Subcutaneous adipose tissue (tissue), 4 donors: ENCODE results near the gene MBD5. TPM values are rescaled to one million over a fixed set of nuclear protein-coding genes. Genes with fewer than 3 reads are reported as not detected.

Source experiments
- total RNA-seq, 4 donors: library from RNA; depleted of rRNA; stranded (reverse); fragments of >200 nt; gene quantifications; one replicate each; pipeline ENCODE4 v1.1.0, GENCODE V29; 2016
- TF ChIP-seq, protein P1 (sequence below): fragments of 450-650 bp; IDR thresholded peaks from one replicate; pipeline ENCODE4 v1.5.1; 2016; ENCODE audit warnings: low read depth, mild to moderate bottlenecking, control low read depth, antibody characterized with exemption, moderate library complexity

Gene MBD5
- total RNA-seq, 4 donors from 2014 or later: 29.4 to 35.0 (median 32.9) TPM

DNA sequence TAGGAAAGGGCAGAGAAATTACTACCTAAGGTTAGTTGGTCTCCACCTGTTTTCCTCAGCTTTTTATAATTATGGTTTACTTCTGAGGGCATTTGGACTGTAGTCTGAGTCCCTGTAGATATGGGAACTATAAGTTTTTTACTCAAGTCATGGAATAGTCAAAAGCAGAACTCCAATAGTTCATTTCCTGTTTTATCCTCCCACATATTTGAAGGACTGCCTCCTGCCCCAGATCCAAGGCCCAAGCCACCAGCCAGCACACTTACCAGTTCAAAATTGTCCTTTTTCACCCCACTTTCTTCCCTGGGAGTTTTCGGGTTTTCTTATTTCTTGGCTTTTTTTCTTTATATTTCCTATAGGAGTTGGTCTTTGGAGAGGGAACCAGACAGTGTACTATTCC lies 164.1 kb downstream of the MBD5 start:
- TF ChIP-seq, protein P1, sequence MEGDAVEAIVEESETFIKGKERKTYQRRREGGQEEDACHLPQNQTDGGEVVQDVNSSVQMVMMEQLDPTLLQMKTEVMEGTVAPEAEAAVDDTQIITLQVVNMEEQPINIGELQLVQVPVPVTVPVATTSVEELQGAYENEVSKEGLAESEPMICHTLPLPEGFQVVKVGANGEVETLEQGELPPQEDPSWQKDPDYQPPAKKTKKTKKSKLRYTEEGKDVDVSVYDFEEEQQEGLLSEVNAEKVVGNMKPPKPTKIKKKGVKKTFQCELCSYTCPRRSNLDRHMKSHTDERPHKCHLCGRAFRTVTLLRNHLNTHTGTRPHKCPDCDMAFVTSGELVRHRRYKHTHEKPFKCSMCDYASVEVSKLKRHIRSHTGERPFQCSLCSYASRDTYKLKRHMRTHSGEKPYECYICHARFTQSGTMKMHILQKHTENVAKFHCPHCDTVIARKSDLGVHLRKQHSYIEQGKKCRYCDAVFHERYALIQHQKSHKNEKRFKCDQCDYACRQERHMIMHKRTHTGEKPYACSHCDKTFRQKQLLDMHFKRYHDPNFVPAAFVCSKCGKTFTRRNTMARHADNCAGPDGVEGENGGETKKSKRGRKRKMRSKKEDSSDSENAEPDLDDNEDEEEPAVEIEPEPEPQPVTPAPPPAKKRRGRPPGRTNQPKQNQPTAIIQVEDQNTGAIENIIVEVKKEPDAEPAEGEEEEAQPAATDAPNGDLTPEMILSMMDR: no peak

DNA sequence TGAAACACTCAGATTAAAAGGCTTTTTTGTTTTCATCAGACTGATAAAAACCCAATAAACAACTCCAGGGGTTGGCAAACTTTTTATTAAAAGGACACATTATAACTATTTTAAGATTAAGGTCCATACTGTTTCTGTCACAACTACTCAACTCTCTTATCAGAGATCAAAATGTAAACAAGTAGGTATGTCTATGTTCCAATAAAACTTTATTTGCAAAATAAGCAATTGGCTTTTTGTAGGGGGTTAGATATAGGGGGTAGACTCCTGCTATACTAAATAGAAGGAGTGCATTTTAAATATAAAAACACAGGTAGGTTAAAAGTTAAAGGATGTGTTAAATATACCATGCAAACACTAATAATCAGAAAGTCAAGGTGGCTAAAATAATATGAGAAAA lies 174.0 kb downstream of the MBD5 start:
- TF ChIP-seq, protein P1: no peak

DNA sequence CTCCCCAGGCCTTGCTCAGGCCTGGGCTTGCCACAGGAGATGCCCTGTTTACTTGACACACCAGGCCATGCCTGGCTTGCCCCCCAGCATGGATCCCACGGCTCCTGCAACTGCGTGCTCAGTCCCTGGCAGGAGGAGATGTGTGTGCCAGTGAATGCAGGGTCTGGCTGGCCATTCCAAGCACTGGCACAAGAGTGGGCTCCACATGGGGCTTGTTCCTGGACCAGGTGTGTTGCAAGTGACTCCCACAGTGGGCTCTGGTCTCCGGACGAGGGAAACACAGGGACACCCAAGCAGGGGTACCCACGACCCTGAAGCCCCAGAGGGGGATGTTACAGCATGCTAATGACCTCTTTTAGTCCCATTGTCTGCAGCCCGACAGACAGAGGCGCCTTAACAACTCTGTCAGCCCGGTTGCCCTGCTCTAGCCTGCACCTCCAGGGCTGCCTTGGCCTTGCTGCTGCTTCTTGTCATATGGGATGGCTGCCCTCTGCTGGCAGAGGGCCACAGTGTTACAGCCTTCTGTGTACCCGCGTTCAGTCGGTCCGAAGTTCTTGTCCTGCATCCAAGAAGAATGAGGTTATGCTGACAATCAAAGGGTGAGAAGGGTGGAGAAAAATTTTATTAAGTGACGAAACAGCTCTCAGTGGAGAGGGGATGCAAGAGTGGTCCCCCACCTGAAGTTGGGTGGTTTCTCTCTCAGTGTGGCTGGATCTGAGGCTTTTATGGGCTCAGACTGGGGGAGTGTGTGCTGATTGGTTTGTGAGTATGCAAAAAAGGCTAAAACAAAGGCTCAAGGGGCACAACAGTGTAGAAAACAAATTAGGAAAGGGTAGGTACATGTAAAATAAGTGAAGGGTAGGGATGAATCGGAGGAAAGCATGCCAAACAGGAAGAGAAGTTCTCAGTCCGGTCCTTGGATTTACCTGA lies 180.4 kb downstream of the MBD5 start:
- TF ChIP-seq, protein P1: no peak

DNA sequence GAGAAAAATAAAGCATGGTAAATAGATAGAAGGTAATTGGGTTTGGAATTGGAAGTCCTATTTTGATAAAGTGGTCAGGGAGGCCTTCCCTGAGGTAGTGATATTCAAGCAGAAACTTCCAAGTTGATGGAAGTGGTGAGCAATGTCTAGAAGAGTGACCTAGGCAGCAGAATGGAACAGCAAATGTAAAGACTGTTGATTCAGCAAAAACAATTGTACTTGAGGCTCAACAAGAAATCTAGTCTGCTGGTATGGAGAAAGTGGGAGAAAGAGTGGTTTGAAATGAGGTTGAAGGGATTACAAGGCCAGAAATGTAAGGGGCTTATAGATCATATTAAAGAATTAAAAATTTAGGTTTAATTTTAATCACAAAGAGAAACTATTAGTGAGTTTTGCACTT lies 181.3 kb downstream of the MBD5 start:
- TF ChIP-seq, protein P1: no peak

DNA sequence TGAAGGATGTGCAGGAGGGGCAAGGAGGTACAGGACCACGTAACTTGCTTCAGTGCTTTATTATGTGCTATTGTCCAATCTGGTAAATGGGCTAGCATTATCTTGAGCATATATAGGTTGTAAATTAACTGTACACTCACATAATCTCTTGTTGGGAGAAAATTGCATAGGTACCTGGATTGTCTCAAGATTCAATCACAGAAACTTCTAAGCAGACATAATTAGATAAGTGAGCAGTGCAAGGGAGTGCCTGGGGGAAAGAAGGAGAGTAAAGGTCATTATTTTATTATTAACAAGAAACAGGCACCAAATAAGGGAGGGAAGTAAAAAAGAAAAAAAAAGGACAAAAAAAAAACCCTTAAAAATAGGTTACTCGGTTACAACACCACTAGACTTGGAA lies 186.2 kb downstream of the MBD5 start:
- TF ChIP-seq, protein P1: no peak

DNA sequence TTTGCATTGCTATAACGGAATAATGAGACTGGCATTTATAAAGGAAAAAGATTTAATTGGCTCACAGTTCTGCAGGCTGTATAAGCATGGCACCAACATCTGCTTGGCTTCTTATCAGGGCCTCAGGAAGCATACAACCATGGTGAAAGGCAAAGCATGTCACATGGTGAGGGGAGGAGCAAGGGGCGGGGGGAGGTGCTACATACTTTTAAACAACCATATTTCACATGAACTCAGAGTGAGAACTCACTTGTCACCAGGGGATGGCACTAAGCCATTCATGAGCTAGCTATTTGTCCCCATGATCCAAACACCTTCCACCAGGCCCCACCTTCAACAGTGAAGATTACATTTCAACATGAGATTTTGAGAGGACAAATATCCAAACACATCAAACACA lies 188.7 kb downstream of the MBD5 start:
- TF ChIP-seq, protein P1: no peak

DNA sequence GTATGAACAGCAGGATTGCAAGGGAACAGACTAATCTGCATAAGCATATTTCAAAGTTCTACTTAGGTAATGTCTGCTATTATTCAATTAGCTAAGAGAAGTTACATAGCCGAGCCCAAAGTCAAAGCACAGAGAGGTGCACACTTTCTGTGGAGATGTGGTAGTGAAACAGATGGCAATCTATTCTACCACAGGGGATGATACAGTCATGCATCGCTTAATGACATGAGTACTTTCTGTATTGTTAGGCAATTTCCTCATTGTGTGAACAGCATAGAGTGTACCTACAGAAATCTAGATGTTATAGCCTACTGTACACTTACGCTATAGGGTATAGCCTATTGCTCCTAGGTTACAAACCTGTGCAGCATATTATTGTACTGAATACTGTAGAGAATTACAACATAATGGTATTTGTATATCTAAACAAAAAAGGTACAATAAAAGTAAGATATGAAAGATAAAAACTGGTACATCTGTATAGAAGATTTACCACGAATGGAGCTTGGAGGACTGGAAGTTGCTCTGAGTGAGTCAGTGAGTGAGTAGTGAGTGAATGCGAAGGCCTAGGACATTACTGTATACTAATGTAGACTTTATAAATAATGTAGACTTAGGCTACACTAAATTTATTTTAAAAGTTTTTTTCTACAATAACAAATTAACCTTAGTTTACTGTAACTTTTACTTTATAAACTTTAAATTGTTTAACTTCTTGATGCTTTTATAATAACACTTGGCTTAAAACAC lies 197.6 kb downstream of the MBD5 start:
- TF ChIP-seq, protein P1: no peak
